Neural progenitor cell (in vitro differentiated cells): Measurements from ENCODE around the gene PLA2G12B.

ENCODE experiments used
- CTCF ChIP-seq: fragments of 200-600 bp; sonication (generic); IDR thresholded peaks from 2 replicates; pipeline ENCODE4 v1.5.1; 2017; ENCODE audit warnings: antibody characterized with exemption, mild to moderate bottlenecking
- EZH2 ChIP-seq: fragments of 200-600 bp; sonication (generic); IDR thresholded peaks from 2 replicates; pipeline ENCODE4 v1.6.1; 2017; ENCODE audit warnings: antibody characterized with exemption, mild to moderate bottlenecking, moderate library complexity

- no peak for TF ChIP-seq CTCF
- TF ChIP-seq EZH2: no peak
These were observed 27.4 kb upstream of the PLA2G12B start for GRCh38 chr10:72981882-72982529.
